HG03108 (cell line): ENCODE data around the gene RALGAPB.
"Not testable (repeated sequence)": the region's sequence is repeated elsewhere in the genome, so short reads cannot be mapped to it uniquely, and the experiment has no call there.

ENCODE experiments used
- ATAC-seq: cut with Tn5 transposase; IDR thresholded peaks from one replicate; pipeline ENCODE4 v1.9.1; 2021; ENCODE audit warnings: moderate library complexity; ENCODE audit not compliant: unreplicated experiment

RALGAPB gene

DNA sequence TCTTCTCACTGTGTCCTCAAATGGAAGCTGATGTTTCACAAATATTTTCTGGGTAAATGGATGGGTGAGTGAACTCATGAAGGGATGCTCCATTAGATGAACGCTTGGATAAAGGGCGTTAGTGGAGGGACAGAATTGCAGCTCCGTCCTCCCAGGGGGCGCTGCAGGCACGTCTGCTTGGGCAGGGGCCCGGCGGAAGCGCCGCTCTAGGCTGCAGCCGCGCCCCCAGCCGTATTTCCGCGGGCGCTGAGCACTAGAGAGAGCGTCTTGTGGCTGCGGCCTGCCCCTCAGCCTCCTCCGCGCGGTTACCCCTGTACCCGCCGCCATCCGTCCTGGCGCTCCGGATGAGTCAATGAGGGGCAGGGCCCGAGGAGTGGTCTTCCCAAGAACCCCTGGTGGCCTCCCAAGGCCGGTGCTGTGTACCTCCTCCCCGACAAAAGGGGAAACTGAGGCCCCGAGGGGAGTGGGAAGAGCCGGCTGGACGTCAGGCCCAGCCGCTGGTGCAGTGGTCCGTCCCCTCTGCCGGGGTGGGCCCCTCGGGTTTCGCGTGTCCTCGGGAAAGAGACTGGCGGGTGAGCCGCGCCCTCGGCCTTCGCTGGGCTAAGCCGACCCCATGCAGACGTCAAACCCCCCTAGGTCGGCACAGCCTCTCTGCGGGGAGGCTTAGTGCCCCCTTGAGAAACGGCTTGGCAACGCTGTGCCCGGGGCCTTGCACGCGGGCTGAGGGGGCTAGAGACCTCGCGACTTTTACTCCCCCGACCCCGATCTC is 26.0 kb upstream of the RALGAPB start:
- ATAC-seq, result peak; percentile 69

DNA sequence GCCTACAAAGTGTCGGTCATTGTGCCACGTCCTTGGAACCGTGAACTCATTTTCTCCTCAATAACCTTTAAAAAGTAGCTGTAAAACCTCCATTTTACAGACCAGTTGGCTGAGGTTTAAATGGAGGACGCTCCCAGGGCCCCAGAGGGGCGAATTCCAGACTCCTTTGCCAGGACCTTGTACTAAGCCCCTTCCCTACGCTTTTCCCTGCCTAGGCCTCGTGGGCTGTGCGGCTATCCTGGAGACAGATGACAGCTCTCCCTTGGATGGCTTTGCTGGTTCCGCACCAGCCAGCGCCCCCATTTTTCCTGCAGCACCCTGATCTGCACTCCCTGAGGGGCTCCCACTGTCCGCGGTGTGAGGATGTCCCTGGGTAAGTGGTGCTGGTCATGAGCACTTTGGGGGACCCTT is 25.4 kb upstream of the RALGAPB start:
- ATAC-seq, result no peak

DNA sequence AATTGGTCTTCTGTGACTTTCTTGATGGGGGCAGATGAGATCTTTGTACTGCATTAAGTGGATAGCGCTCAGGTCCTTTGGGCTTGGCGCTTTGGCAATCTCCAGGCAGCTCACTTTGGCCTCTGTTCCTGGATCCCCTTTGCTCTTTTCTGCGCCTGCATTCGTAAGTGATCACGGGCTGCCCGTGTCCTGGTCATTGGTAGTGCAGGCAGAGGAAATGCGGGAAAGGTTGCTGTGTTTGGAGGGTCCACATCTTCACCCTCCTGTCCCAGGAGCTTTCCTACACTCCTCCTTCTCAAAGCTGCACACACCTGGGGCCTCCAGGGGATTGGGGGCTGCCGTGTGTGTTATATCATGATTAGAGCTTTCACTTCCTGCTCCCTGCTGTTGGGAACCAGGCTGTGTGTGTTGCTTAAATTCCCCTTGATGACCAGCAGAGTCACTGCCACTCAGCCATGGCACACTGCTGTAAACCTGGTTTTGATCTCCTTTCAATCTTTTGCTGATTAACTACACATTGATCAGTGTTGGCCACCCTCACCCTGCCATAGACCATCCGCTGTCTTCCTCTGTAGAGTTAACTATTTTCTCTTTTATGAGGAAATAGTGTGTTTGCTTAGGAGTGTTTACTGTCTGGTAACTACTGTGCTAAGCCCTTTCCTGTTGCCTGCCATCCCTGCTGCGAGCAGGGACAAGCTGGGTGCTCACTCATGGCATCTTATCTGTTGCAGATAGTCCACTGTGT is 24.5 kb upstream of the RALGAPB start:
- no peak for ATAC-seq

DNA sequence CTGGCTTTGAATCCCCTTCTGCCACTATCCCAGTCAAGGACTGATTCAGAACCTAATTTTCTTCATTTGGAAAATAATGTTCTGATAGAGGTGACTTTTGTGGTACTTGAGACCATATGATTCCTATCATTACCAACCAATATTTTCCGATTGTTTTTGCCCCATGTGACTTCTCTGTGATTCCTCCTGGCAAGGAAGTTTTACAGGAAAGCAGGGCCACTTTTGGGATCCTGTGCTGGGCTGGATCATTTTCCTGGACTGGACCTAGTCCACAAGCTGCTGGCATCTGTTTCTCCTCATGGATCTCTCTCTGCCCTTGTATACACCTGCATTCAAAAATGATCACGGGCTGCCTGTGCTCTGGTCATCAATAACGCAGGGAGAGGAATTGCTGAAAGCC is 23.6 kb upstream of the RALGAPB start:
- no peak for ATAC-seq

DNA sequence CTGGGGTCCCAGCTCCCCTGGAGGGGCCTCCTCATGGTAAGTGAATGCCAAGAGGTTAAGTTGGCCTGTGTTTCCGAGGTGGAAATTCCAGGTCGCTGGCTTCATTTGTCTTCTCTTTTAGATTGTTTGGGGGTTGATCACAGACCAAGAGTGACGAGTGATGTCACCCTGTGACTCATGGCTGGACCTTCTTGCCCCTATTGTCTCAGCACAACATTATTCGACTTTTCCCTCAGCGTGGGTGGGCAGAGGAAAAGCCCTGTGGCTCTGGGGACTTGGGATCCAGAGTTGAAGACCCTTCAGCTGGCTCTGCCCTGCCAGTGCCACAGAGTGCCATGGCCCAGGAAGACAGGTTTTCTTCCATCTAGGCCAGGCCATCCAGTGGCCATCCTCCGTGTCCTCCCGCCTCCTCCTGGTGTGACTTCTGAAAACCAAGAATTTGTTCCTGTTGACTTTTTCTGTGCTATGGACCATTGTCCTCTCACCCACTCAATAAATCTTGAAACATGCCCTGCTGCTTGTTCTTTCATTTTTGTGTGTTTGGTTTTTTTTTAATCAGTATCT is 22.1 kb upstream of the RALGAPB start:
- ATAC-seq, result no peak

DNA sequence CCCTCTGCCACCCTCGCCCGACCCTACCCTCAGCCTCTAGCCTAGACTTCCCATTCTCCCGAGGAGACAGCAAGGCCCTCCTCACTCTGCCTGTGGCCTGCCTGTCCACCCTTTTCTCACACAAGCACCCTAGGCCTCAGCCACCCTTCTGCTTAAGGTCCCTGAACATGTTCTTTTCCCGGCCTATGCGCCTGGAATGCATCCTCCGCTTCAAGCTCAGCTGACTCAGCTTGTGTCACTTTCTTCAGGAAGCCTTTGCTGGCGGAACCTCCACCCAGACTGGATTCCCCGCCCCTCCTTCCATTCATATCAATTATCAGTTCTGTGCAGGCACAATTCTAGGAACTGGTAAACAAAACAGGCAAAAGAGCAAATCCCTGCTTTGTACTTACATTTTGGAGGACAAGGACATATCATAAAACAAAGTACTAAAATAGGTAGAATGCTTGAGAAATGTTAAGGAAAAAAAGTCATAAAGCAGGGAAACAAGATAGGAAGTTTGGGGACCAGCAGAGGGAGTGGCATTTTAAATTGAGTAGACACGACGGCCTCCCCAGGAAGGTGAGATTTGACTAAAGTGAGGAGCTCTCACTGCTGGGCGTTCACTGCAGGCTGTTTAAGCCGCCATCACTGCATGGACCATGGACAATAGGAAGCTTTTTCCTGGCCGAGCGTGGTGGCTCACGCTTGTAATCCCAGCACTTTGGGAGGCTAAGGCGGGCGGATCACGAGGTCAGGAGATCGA is 19.6 kb upstream of the RALGAPB start:
- ATAC-seq, result no peak

DNA sequence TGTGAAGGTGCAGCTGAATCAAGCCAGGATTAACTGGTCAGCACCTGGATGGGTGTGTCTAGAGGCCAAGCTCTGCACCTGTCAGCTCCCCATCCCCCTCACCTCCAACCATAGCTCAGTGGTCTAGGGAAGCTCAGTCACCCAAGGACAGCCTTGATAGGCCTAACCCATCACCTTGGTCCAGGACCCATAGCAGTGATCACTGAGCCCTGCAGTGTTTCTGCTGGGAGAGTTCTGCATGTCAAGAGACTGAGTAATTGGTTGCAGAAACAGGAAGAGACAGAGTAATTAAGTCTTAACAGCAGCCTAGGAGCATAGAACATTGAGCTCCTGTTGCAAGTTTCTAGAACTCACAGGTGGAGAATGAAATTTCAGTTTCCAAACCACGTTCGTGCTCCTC is 18.7 kb upstream of the RALGAPB start:
- peak; percentile 49 for ATAC-seq

DNA sequence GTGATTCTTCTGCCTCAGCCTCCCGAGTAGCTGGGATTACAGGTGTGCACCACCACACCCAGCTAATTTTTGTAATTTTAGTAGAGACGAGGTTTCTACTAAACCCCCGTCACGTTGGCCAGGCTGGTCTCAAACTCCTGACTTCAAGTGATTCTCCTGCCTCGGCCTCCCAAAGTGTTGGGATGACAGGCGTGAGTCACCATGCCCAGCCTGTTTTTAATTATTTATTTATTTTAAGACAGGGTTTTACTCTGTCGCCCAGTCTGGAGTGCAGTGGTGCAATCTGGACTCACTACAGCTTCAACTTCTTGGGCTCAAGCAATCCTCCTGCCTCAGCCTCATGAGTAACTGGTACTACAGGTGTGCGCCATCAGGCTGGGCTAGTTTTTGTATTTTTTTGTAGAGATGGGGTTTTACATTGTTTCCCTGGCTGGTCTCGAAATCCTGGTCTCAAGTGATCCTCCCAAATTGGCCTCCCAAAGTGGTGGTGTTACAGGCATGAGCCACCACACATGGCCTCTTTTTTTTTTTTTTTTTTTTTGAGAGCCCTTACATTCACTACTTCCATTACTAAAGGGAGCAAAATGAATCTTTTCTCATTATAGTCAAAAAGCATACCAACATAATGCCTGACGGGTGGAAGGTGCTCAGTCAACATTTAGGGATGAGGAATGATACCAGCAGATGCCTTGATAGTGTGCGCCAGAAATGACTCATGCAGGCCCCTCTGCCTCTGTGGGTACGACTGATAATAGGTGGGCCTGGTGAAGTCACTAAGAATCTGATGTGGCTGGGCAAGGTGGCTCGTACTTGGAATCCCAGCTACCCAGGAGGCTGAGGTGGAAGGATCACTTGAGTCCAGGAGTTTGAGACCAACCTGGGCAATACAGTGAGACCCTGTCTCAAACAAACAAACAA is 17.8 kb upstream of the RALGAPB start:
- no peak for ATAC-seq

DNA sequence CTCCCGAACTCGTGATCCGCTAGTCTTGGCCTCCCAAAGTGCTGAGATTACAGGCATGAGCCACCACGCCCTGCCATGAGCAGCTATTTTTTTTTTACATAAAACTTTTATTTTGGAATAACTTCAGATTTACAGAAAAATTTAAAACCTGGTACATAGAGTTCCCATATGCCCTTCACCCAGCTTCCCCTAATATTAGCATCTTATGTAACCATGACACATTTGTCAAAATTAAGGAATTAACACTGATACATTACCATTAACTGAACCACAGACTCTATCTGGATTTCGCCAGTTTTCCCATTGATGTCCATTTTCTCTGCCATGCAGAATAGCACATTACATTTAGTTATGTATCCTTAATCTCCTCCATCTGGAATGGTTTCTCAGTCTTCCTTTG is 14.3 kb upstream of the RALGAPB start:
- ATAC-seq, result no peak

DNA sequence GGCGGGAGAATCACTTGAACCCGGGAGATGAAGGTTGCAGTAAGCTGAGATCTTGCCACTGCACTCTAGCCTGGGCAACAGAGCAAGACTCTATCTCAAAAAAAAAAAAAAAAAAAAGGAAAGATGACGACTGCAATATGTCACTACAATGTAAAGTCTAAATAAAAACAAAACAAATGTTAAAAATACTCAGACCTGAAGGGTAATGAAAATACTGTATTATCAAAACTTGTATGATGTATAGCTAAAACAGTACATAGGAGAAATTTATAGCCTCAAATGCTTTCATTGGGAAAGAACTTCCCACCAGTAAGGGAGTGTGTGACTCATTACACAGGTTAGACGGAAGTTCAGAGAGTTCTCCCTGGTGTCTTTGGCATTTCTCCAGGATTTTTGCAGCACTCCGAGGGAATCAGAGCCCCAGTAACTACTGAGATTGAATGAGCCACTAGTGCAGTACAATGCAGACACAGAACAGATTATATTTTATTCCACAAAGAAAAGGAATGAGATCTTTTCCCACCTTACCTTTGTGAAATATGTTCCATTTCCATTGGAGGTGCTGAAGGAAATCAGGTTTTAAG is 12.5 kb upstream of the RALGAPB start:
- ATAC-seq, result no peak

DNA sequence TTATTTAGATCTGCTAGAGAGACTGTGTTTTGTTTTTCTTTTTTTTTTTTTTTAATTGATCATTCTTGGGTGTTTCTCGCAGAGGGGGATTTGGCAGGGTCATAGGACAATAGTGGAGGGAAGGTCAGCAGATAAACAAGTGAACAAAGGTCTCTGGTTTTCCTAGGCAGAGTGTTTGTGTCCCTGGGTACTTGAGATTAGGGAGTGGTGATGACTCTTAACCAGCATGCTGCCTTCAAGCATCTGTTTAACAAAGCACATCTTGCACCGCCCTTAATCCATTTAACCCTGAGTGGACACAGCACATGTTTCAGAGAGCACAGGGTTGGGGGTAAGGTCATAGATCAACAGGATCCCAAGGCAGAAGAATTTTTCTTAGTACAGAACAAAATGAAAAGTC is 12.0 kb upstream of the RALGAPB start:
- not testable (repeated sequence) for ATAC-seq

DNA sequence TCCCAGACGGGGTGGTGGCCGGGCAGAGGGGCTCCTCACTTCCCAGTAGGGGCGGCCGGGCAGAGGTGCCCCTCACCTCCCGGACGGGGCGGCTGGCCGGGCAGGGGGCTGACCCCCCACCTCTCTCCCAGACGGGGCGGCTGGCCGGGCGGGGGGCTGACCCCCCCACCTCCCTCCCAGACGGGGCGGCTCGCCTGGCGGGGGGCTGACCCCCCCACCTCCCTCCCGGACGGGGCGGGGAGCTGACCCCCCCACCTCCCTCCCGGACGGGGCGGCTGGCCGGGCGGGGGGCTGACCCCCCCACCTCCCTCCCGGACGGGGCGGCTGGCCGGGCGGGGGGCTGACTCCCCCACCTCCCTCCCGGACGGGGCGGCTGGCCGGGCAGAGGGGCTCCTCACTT is 11.5 kb upstream of the RALGAPB start:
- not testable (repeated sequence) for ATAC-seq

DNA sequence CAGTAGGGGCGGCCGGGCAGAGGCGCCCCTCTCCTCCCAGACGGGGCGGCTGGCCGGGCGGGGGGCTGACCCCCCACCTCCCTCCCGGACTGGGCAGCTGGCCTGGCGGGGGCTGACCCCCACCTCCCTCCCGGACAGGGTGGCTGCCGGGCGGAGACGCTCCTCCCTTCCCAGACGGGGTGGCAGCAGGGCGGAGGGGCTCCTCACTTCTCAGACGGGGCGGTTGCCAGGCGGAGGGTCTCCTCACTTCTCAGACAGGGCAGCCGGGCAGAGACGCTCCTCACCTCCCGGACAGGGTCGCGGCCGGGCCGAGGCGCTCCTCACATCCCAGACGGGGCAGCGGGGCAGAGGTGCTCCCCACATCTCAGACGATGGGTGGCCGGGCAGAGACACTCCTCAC is 11.1 kb upstream of the RALGAPB start:
- not testable (repeated sequence) for ATAC-seq

DNA sequence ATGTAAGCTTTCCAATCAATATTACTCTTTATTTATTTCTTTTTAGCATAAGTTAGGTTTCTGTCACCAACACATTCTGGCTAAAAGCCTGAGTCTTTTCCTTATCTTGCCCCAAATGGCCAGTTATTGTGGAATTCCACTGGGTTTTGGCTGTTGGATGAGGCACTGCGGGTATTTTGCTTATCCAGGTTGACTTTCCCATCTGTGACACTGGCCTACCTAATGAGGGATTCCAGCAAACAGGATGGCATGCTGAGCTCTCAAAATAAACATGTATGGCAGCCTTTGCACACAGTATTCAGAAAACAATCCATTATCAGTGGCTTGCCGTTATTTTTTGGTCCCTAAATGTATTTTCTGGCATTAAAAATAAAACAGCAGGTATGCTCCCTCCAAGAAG is 6.5 kb upstream of the RALGAPB start:
- ATAC-seq, result no peak

DNA sequence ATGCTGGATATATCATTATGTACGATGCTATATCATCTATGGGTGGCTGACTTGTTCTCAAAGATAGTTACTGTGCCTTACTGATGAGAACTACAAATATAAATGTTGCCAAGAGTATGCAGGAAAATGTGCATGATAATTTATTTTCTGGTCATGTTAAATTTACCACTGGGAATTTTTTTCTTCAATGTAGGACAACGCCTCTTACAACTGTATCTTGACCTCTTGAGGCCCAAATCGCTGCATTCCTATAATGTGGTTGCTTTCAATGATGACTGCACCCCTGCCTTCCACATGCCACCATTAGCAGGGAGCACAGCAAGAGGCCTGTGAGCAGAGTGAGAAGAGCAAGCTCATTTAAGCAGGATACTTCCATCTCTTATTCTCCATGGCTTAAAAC is 5.7 kb upstream of the RALGAPB start:
- no peak for ATAC-seq

DNA sequence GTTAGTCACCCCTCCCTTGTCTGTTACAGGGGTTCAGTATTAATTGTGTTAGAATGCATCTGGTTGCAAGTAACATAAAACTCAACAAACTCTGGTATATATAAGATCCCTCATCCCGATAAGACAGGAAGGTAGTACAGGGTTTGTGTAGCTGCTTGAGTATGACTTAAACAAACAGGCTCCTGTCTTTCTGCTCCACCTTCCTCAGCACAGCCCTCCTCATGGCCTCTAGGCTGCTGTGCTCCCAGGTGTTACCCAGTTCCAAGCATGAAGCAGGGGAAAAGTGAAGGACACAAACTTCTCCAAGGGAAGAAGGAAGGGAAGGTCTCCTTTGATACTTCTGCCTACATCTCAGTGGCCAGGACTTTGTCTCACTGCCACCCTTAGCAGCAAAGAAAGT is 1.4 kb upstream of the RALGAPB start:
- ATAC-seq, result no peak

DNA sequence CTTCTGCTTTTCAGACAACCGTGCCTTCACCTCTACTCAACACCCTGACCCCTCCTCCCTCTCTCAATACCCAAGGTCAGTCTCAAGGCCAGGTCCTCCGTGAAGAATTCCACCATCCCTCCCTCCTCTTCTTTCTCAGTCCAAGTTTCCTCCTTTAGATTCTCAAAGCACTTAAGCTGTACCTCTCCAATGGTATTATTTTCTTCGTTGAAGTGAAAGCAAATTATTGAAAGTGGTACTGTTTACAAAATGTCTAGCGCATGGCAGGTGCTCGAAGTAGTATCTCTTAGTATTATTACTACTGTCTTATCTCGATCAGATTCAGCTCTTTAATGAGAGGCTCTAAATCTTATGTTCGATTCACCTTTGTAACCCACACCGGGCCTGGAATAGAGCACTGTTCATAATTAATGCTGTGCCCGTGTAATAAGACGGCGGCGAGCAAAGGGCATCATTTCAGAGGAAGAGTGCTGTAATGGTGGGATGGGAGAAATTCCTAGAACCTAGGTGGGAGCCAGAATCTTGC is 593 bp upstream of the RALGAPB start:
- ATAC-seq, result no peak

DNA sequence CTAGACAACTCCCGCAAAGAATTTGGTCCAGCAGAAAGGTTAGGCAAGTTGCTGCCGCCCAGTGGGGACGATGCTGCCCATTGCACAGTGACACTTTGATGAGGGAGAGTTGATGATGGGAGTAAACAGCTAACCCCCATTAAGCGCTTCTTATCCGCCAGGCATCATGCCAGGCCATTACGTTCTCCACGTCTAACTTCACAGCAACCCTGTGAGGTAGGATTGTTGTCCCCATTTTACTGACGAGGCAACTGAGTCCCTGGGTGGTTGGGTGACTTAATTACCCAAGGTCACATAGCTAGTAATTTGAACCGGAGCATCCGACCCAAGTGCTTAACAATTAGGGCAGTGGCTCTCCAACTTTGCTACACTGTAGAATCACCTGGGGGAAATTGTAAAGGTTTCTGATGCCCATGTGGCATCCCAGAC is 738 bp downstream of the RALGAPB start:
- no peak for ATAC-seq

DNA sequence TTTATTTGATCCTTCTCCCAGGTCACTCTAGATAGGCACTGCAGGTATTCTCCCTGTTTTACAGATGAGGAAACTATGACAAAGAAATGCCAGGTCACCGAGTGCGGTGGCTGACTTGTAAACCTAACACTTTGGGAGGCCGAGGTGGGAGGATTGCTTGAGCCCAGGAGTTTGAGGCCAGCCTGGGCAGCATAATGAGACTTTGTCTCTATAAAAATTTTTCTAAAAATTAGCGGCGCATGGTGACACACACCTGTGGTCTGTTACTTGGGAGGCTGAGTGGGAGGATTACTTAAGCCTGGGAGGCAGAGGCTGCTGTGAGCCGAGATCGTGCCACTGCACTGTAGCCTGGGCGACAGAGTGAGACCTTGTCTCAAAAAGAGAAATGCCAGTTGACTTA is 5.1 kb downstream of the RALGAPB start:
- no peak for ATAC-seq

DNA sequence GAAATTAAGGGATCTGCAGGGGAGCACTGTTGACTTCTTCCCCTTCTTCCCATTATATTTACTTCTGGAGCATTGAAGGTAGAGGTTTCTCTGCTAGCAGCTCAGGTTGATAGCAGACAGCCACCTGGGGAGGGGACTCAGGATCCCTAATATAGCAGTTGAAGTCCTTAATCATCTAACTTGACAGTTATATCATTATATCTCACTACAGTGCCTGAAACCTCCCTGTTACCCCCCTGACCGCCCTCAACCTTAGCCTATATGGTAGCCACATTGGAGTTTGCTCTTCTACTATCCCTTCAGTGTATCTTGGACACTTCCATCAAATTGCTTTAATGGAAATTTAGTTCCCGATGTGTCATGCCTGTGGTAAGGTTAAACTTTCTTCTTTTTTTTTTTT is 7.0 kb downstream of the RALGAPB start:
- no peak for ATAC-seq
